HepG2 (cell line): Measurements from ENCODE around the gene MMP17. TPM values are rescaled to one million over a fixed set of nuclear protein-coding genes. Genes with fewer than 3 reads are reported as not detected.

ENCODE experiments used
- polyA plus RNA-seq, 8 experiments: library from polyadenylated mRNA; depleted of rRNA in 3 of 8; stranded (reverse) in 7 of 8; unstranded in 1 of 8; fragments of >200 nt; fragmentation: Illumina TruSeq in 4 of 8; extraction: Trizol in 4 of 8; gene quantifications; 2 replicates each; pipeline versions ENCODE4 v1.2.1 to v1.2.3, GENCODE V29; 2011 to 2016; ENCODE audit warnings: low read depth in 4 of 8, missing spikeins in 1 of 8, mixed read lengths in 1 of 8; ENCODE audit not compliant: insufficient read depth in 1 of 8
- small RNA-seq, 3 experiments: library from RNA; depleted of rRNA; stranded (forward); fragments of <200 nt; gene quantifications; one replicate each; pipeline ENCODE3, GENCODE V24; 2012; ENCODE audit warnings: low read depth in 2 of 3, low replicate concordance in 1 of 3; ENCODE audit not compliant: insufficient read length in 3 of 3, insufficient read depth in 2 of 3
- total RNA-seq, 5 experiments: library from RNA; depleted of rRNA; stranded (reverse); fragments of >200 nt; fragmentation: Illumina TruSeq; extraction: Trizol; gene quantifications; 2 replicates each; pipeline ENCODE4 v1.2.3, GENCODE V29; 2016; ENCODE audit warnings: low read depth in 1 of 5

MMP17 gene
- total and polyA plus RNA-seq, 2 of the 13 experiments (the other 11 are each of a cell fraction or from before 2014, with no cell fraction given): 0.55 to 0.80 TPM

Small RNA genes within 50 kb of the gene (small RNA-seq; reads per million reads assigned to genes)
- gene RNA5SP378 (0 reads per million in 3 experiments), gene RNU6-1017P (0 reads per million in 3 experiments)

Other genes with a start within 250 kb of the MMP17 start
- gene SFSWAP, start 117.3 kb upstream of the MMP17 start, total RNA-seq (2016; rRNA removed; fragmentation: Illumina TruSeq; extraction: Trizol): 17.5 and 27.7 TPM in 2 replicates
- gene SFSWAP, start 117.3 kb upstream of the MMP17 start, polyA plus RNA-seq (2011; rRNA removed): 17.1 and 20.2 TPM in 2 replicates
- gene ULK1, start 66.2 kb downstream of the MMP17 start, total RNA-seq (2016; rRNA removed; fragmentation: Illumina TruSeq; extraction: Trizol): 1.7 and 2.8 TPM in 2 replicates
- gene ULK1, start 66.2 kb downstream of the MMP17 start, polyA plus RNA-seq (2011; rRNA removed): 10.1 and 13.9 TPM in 2 replicates
- gene PUS1, start 100.9 kb downstream of the MMP17 start, total RNA-seq (2016; rRNA removed; fragmentation: Illumina TruSeq; extraction: Trizol): 23.5 and 24.7 TPM in 2 replicates
- gene PUS1, start 100.9 kb downstream of the MMP17 start, polyA plus RNA-seq (2011; rRNA removed): 19.2 and 28.3 TPM in 2 replicates
- 5.0 and 8.4 TPM in 2 replicates for gene EP400, start 121.5 kb downstream of the MMP17 start, total RNA-seq (2016; rRNA removed; fragmentation: Illumina TruSeq; extraction: Trizol)
- gene EP400, start 121.5 kb downstream of the MMP17 start, polyA plus RNA-seq (2011; rRNA removed): 4.2 and 4.9 TPM in 2 replicates